LNCaP clone FGC (cell line): ENCODE results near the gene ZNF280A.

ENCODE experiments used
- DNase-seq: peaks from one replicate; pipeline ENCODE4 v3.0.0-alpha.2; 2011; ENCODE audit warnings: low read depth
- H3K4me3 ChIP-seq: 2 replicates; pipeline ENCODE4 v1.5.1; 2011; ENCODE audit warnings: mild to moderate bottlenecking, low read depth, low read length, control low read depth
- TF ChIP-seq, protein P1 (sequence below): IDR thresholded peaks from 2 replicates; pipeline ENCODE4 v1.5.1; 2012; ENCODE audit warnings: mild to moderate bottlenecking; ENCODE audit not compliant: control insufficient read depth, insufficient read depth; ENCODE audit errors: extremely low read depth

The ZNF280A gene

GRCh38 chr22:22465782-22466181, 54.3 kb downstream of the ZNF280A start:
- DNase-seq, result no peak
- H3K4me3 ChIP-seq, result no peak overlapping the region
- TF ChIP-seq, protein P1, sequence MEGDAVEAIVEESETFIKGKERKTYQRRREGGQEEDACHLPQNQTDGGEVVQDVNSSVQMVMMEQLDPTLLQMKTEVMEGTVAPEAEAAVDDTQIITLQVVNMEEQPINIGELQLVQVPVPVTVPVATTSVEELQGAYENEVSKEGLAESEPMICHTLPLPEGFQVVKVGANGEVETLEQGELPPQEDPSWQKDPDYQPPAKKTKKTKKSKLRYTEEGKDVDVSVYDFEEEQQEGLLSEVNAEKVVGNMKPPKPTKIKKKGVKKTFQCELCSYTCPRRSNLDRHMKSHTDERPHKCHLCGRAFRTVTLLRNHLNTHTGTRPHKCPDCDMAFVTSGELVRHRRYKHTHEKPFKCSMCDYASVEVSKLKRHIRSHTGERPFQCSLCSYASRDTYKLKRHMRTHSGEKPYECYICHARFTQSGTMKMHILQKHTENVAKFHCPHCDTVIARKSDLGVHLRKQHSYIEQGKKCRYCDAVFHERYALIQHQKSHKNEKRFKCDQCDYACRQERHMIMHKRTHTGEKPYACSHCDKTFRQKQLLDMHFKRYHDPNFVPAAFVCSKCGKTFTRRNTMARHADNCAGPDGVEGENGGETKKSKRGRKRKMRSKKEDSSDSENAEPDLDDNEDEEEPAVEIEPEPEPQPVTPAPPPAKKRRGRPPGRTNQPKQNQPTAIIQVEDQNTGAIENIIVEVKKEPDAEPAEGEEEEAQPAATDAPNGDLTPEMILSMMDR, result no peak

DNA sequence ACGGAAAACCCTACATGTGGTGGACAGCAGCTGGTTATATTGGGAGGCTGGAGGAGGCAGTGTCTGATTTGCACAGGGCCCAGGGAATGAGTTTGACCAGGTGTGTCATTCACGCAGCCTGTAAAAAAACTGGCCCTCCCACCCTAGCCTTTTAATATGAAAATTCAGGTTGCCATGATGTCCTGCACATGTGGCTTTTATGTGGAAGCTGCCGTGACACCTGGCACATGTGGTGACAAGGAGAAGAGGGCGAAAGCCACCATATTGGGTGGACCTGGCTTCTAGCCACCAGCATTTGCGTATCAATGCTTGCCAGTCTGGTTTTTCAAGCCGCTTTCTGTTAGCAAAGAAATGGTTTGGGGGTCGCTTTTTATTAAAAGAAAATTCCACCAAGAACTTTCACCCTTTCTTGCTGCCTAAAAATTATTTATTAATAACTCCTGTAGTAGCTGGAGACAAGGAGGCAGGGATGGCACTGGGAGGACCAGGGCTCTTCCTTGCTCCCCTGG, 54.9 kb downstream of the ZNF280A start:
- DNase-seq, result no peak
- no peak overlapping the region for H3K4me3 ChIP-seq
- TF ChIP-seq, protein P1, result no peak

DNA sequence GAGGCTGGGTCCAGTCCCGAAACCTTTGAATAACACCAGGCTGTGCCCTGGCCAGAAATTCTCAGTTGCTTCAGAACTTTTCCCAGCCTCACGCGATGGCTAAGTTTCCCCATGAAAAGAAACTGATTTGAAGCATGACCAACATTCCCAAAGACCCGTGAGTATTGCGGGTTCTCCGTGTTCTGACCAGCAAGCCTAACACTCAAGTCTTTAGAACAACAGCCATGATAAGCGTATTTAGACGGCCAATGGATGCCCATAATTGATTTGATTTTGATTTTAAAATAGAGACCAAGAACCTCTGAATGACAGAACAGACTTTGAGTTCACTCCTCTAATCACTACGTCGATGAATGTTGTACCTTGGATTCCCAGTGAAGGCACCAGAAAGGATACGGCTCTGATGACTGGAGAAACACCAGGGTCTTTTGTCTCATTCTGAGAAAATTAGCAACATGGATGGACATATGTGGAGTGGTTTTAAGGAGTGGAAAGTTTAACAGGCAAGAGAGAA, 55.5 kb downstream of the ZNF280A start:
- DNase-seq, result no peak
- TF ChIP-seq, protein P1, result no peak
- H3K4me3 ChIP-seq, result no peak overlapping the region

- no peak overlapping the region for H3K4me3 ChIP-seq
- peak; percentile 13 for DNase-seq
- TF ChIP-seq, protein P1, result peak; percentile 78
Measured at GRCh38 chr22:22463855-22464540, 56.1 kb downstream of the ZNF280A start.
